ENCODE results near the gene INPP5J.

The INPP5J gene

GRCh38 chr22:31082606-31083376 lies 40.0 kb upstream of the INPP5J start:
- peaks cover 2% of the 10 kb centered on the region for H3K36me3 ChIP-seq (ENCODE audit: control insufficient read depth, insufficient read depth, low read length)
- H3K9ac ChIP-seq (ENCODE audit: low read length) = peak overlapping the region; percentile 63
- H3K27ac ChIP-seq (ENCODE audit: low read depth, low read length) = peak overlapping the region; percentile 98
- H3K27me3 ChIP-seq (ENCODE audit: control insufficient read depth, insufficient read depth, low read length) = no peaks in the 10 kb centered on the region
- H3K4me3 ChIP-seq (ENCODE audit: low read length) = peak overlapping the region; percentile 82
- peaks cover 44% of the 10 kb centered on the region for H3K4me1 ChIP-seq (ENCODE audit: control insufficient read depth, insufficient read depth, low read length)

GRCh38 chr22:31083377-31083768 lies 39.4 kb upstream of the INPP5J start:
- Histone ChIP-seq H3K36me3 (ENCODE audit: control insufficient read depth, insufficient read depth, low read length) (peaks cover 7% of the 10 kb centered on the region), H3K27ac (ENCODE audit: low read depth, low read length) (peak overlapping the region; percentile 98), H3K27me3 (ENCODE audit: control insufficient read depth, insufficient read depth, low read length) (no peaks in the 10 kb centered on the region), H3K9ac (ENCODE audit: low read length) (no peak overlapping the region), H3K4me1 (ENCODE audit: control insufficient read depth, insufficient read depth, low read length) (peaks cover 49% of the 10 kb centered on the region), H3K4me3 (ENCODE audit: low read length) (peak overlapping the region; percentile 82)

GRCh38 chr22:31083923-31084810 lies 38.6 kb upstream of the INPP5J start:
- Histone ChIP-seq H3K27me3 (ENCODE audit: control insufficient read depth, insufficient read depth, low read length) (no peaks in the 10 kb centered on the region), H3K4me1 (ENCODE audit: control insufficient read depth, insufficient read depth, low read length) (peaks cover 49% of the 10 kb centered on the region), H3K36me3 (ENCODE audit: control insufficient read depth, insufficient read depth, low read length) (peaks cover 14% of the 10 kb centered on the region), H3K27ac (ENCODE audit: low read depth, low read length) (peak overlapping the region; percentile 98), H3K9ac (ENCODE audit: low read length) (peak overlapping the region; percentile 52), H3K4me3 (ENCODE audit: low read length) (peak overlapping the region; percentile 82)

DNA sequence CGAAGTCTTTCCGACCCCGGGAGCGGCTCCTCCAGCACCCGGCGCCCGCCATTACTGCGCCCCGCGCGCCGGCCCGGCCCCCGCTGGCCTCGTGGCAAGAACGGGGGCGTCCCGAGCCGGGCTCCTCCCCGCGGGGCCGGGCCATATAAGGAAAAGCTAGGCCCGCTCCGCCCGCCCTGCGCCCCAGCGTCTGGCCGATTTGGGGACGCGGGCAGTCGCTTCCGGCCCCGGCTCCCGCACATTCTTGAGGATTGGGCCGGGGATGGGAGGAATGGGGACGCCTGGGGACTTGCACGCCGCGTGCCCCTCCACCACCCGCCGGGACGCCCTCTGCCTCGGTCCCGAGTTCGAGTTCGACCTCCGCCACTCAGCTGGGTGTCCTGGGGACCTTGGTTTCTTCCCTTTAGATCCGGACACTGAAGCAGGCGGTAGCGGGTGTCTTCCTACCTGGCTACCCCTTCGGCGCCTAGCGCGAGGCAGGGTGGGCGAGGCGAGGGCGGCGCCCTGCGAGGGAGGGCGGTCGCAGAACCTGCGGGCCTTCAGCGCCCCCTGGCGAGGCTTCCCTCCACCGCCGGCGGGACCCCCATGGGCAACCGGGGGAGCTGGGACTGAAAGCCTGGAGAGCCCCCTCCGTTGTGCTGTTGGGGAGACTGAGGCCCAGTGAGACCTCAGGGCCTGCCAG lies 37.8 kb upstream of the INPP5J start:
- peak overlapping the region; percentile 82 for H3K4me3 ChIP-seq (ENCODE audit: low read length)
- no peaks in the 10 kb centered on the region for H3K27me3 ChIP-seq (ENCODE audit: control insufficient read depth, insufficient read depth, low read length)
- H3K36me3 ChIP-seq (ENCODE audit: control insufficient read depth, insufficient read depth, low read length) = peaks cover 20% of the 10 kb centered on the region
- peak overlapping the region; percentile 61 for H3K9ac ChIP-seq (ENCODE audit: low read length)
- H3K4me1 ChIP-seq (ENCODE audit: control insufficient read depth, insufficient read depth, low read length) = peaks cover 56% of the 10 kb centered on the region
- peak overlapping the region; percentile 98 for H3K27ac ChIP-seq (ENCODE audit: low read depth, low read length)

DNA sequence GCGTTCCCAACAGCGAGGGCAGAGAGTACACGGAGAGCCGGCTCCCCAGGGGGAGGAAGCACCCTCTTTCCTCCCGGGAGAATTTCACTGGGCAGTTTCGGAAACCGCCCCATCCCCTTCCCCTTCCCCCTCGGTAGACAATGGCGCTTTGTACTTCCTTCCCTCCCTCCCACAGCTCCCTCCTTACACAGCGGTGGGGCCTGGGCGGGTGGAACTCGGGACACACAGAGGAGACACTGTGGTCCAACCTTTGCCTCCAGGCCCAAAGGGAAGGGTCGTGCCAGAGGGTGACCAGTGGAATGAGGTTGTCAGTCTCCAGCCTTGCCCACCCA lies 37.3 kb upstream of the INPP5J start:
- peaks cover 53% of the 10 kb centered on the region for H3K4me1 ChIP-seq (ENCODE audit: control insufficient read depth, insufficient read depth, low read length)
- H3K4me3 ChIP-seq (ENCODE audit: low read length) = peak overlapping the region; percentile 82
- peak overlapping the region; percentile 98 for H3K27ac ChIP-seq (ENCODE audit: low read depth, low read length)
- H3K36me3 ChIP-seq (ENCODE audit: control insufficient read depth, insufficient read depth, low read length) = peaks cover 20% of the 10 kb centered on the region
- H3K9ac ChIP-seq (ENCODE audit: low read length) = peak overlapping the region; percentile 61
- no peaks in the 10 kb centered on the region for H3K27me3 ChIP-seq (ENCODE audit: control insufficient read depth, insufficient read depth, low read length)

- Histone ChIP-seq H3K9ac (ENCODE audit: low read length) (peak overlapping the region; percentile 1), H3K27ac (ENCODE audit: low read depth, low read length) (peak overlapping the region; percentile 98), H3K27me3 (ENCODE audit: control insufficient read depth, insufficient read depth, low read length) (no peaks in the 10 kb centered on the region), H3K36me3 (ENCODE audit: control insufficient read depth, insufficient read depth, low read length) (peaks cover 20% of the 10 kb centered on the region), H3K4me1 (ENCODE audit: control insufficient read depth, insufficient read depth, low read length) (peaks cover 52% of the 10 kb centered on the region), H3K4me3 (ENCODE audit: low read length) (peak overlapping the region; percentile 19)
These were observed 36.8 kb upstream of the INPP5J start for GRCh38 chr22:31085928-31086327.

- Histone ChIP-seq H3K9ac (ENCODE audit: low read length) (no peak overlapping the region), H3K36me3 (ENCODE audit: control insufficient read depth, insufficient read depth, low read length) (peaks cover 26% of the 10 kb centered on the region), H3K4me1 (ENCODE audit: control insufficient read depth, insufficient read depth, low read length) (peaks cover 52% of the 10 kb centered on the region), H3K27me3 (ENCODE audit: control insufficient read depth, insufficient read depth, low read length) (no peaks in the 10 kb centered on the region), H3K27ac (ENCODE audit: low read depth, low read length) (peak overlapping the region; percentile 98), H3K4me3 (ENCODE audit: low read length) (no peak overlapping the region)
These were observed 35.9 kb upstream of the INPP5J start for GRCh38 chr22:31086703-31087330.

- Histone ChIP-seq H3K27ac (ENCODE audit: low read depth, low read length) (peak overlapping the region; percentile 98), H3K27me3 (ENCODE audit: control insufficient read depth, insufficient read depth, low read length) (no peaks in the 10 kb centered on the region), H3K36me3 (ENCODE audit: control insufficient read depth, insufficient read depth, low read length) (peaks cover 29% of the 10 kb centered on the region), H3K4me1 (ENCODE audit: control insufficient read depth, insufficient read depth, low read length) (peaks cover 47% of the 10 kb centered on the region), H3K9ac (ENCODE audit: low read length) (no peak overlapping the region), H3K4me3 (ENCODE audit: low read length) (peak overlapping the region; percentile 65)
These were observed 35.0 kb upstream of the INPP5J start for GRCh38 chr22:31087744-31088215.

- Histone ChIP-seq H3K4me1 (ENCODE audit: control insufficient read depth, insufficient read depth, low read length) (peaks cover 41% of the 10 kb centered on the region), H3K27me3 (ENCODE audit: control insufficient read depth, insufficient read depth, low read length) (no peaks in the 10 kb centered on the region), H3K9ac (ENCODE audit: low read length) (peak overlapping the region; percentile 51), H3K4me3 (ENCODE audit: low read length) (peak overlapping the region; percentile 65), H3K36me3 (ENCODE audit: control insufficient read depth, insufficient read depth, low read length) (peaks cover 29% of the 10 kb centered on the region), H3K27ac (ENCODE audit: low read depth, low read length) (peak overlapping the region; percentile 98)
These were observed 34.4 kb upstream of the INPP5J start for GRCh38 chr22:31088233-31088986.

GRCh38 chr22:31089160-31090100 lies 33.3 kb upstream of the INPP5J start:
- peak overlapping the region; percentile 73 for H3K9ac ChIP-seq (ENCODE audit: low read length)

More at GRCh38 chr22:31089160-31090100, 33.3 kb upstream of the INPP5J start:
- Histone ChIP-seq H3K27ac (ENCODE audit: low read depth, low read length) (peak overlapping the region; percentile 98), H3K4me1 (ENCODE audit: control insufficient read depth, insufficient read depth, low read length) (peaks cover 33% of the 10 kb centered on the region), H3K27me3 (ENCODE audit: control insufficient read depth, insufficient read depth, low read length) (no peaks in the 10 kb centered on the region), H3K36me3 (ENCODE audit: control insufficient read depth, insufficient read depth, low read length) (peaks cover 29% of the 10 kb centered on the region), H3K4me3 (ENCODE audit: low read length) (peak overlapping the region; percentile 65)
